GM18873 (cell line): Measurements from ENCODE around the gene SLC34A2.
"Not testable (repeated sequence)": the region's sequence is repeated elsewhere in the genome, so short reads cannot be mapped to it uniquely, and the experiment has no call there.

ENCODE experiments used
- ATAC-seq: cut with Tn5 transposase; IDR thresholded peaks from one replicate; pipeline ENCODE4 v1.9.1; 2021; ENCODE audit warnings: mild to moderate bottlenecking, moderate library complexity, moderate number of reproducible peaks; ENCODE audit not compliant: unreplicated experiment, low FRiP score

Gene SLC34A2

GRCh38 chr4:25658357-25658771 lies 2.7 kb downstream of the SLC34A2 start:
- no peak for ATAC-seq

DNA sequence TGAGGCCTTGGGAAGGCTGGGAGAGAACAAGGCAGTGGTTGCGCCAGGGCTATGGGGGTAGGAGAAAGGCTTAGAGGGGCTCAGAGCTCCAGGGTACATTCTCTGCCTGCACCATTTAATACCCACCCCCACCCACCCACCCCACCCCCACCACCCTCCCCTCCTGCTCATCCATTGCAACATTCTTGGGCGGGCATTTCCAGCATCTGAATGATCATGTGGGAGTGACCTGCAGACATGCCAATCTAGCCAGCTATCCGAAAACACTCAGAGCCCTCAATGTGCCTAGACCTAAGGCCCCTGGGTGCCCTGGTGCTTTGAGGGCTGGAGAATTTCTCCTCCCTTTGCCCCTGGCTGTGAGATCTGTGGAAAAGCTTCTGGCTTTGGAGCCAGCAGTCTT lies 3.1 kb downstream of the SLC34A2 start:
- ATAC-seq, result no peak

GRCh38 chr4:25661441-25661840 lies 5.8 kb downstream of the SLC34A2 start:
- not testable (repeated sequence) for ATAC-seq

GRCh38 chr4:25662306-25662705 lies 6.7 kb downstream of the SLC34A2 start:
- ATAC-seq, result no peak

GRCh38 chr4:25663781-25664180 lies 8.1 kb downstream of the SLC34A2 start:
- no peak for ATAC-seq

- no peak for ATAC-seq
Measured at GRCh38 chr4:25666031-25666630, 10.5 kb downstream of the SLC34A2 start.

GRCh38 chr4:25667931-25668557 lies 12.4 kb downstream of the SLC34A2 start:
- no peak for ATAC-seq

DNA sequence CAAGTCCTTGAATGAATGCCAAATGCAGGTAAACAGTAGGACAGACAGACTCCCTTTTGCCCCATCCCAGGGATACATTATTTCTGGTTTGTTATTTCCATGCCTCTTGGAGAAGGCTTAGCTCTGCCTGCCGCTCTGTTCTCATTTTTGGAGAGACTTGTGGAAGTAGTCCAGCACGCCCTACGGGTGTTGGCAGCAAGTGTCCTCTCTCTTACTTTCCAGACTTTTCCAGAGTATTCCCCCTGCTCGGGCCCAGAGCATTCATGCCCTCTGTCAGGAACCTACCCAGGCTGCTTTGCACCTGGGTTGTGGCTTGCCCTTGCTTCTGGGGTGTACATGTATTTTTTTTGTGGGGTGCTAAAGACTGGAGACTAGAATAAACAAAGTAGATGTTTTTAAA lies 15.3 kb downstream of the SLC34A2 start:
- no peak for ATAC-seq

DNA sequence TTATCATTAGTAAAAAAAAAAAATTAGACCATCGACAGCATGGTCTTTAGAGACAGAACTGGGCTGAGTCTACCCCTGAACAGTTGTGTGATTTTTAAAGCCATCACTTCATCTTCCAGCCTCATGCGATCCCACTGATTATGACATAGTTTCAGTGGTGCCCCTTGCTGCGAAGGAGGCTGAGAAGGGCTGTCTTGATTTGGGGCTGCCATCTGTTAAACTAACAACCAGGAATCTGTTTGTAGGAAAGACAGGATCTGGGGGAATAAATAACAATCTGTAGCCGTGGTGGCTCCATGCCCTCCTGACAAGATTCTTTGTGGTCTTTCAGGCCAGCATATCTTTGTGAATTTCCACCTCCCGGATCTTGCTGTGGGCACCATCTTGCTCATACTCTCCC lies 17.1 kb downstream of the SLC34A2 start:
- ATAC-seq, result no peak

DNA sequence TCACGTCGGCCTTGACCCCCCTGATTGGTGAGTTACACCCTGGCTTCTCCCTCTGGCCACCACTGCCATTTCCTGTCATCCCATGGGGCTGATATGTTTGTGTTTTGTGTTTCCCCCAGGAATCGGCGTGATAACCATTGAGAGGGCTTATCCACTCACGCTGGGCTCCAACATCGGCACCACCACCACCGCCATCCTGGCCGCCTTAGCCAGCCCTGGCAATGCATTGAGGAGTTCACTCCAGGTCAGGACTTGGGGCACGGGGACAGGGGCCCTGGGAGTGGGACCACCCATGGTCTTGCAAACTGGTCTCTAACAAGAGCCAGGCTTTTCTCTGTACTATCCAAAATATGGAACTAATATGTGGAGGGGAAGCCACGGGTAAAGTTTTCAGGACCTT lies 18.7 kb downstream of the SLC34A2 start:
- ATAC-seq, result no peak

DNA sequence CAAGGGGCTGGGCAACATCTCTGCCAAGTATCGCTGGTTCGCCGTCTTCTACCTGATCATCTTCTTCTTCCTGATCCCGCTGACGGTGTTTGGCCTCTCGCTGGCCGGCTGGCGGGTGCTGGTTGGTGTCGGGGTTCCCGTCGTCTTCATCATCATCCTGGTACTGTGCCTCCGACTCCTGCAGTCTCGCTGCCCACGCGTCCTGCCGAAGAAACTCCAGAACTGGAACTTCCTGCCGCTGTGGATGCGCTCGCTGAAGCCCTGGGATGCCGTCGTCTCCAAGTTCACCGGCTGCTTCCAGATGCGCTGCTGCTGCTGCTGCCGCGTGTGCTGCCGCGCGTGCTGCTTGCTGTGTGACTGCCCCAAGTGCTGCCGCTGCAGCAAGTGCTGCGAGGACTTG lies 20.6 kb downstream of the SLC34A2 start:
- ATAC-seq, result no peak

- no peak for ATAC-seq
Measured at GRCh38 chr4:25677157-25677556, 21.5 kb downstream of the SLC34A2 start.

DNA sequence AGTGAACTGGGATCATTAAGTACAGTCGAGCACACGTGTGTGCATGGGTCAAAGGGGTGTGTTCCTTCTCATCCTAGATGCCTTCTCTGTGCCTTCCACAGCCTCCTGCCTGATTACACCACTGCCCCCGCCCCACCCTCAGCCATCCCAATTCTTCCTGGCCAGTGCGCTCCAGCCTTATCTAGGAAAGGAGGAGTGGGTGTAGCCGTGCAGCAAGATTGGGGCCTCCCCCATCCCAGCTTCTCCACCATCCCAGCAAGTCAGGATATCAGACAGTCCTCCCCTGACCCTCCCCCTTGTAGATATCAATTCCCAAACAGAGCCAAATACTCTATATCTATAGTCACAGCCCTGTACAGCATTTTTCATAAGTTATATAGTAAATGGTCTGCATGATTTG lies 22.3 kb downstream of the SLC34A2 start:
- ATAC-seq, result no peak

DNA sequence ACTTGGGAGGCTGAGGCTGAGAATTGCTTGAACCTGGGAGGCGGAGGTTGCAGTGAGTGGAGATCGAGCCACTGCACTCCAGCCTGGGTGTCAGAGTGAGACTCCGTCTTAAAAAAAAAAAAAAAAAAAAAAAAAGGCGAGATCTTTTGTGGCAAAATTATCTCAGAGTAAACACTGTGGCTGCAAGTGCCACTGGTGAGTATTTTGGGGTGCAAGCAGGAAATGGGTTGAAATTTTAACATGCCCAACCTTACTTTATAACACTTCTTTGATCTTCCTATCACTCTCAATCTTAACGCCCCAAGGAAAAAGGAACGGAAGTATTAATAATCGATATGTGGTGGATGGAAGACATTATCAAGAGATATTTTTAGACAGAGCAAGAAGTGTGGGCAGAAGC lies 32.1 kb downstream of the SLC34A2 start:
- no peak for ATAC-seq

DNA sequence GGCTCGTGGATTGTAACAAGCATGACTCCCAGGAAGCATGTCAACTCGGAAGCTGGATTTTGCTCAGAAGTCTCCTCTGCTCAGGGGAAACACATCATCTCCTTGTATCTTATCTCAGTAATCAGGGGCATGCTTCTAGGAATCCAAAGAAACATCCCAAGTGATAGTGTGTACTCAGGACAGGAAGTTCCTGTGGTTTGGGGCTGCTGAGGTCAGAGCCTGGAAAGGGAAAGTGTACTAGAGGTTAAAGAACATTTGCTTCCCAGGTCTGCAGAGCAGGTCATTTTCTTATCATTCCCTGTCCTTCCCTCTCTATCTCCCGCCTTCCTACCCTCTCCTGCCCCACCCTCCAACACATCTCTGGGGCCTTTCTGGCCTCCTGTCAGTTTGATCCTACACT lies 38.8 kb downstream of the SLC34A2 start:
- ATAC-seq, result no peak

DNA sequence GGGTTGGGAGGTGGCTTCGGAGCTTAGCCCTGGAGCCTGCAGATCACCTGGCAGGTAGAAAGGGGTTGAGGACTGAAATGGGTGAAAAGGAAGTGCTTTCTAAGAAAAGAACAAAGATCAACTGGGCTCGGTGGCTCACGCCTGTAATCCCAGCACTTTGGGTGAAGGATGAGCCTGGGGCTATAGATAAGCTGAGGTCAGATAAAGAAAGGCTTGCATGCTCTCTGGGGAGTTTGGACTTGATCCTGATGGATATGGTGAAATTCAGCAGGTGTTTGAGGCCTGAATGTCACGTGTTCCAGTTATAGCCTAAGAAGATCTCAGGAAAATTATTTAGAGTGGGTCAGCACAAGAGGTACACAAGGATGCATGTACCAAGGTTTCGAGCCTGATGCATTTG lies 40.8 kb downstream of the SLC34A2 start:
- ATAC-seq, result no peak

- ATAC-seq, result no peak
Measured at GRCh38 chr4:25697516-25697915, 41.9 kb downstream of the SLC34A2 start.

- ATAC-seq, result no peak
Measured at GRCh38 chr4:25700661-25701060, 45.0 kb downstream of the SLC34A2 start.

- ATAC-seq, result no peak
Measured at GRCh38 chr4:25702848-25703247, 47.2 kb downstream of the SLC34A2 start.

- no peak for ATAC-seq
Measured at GRCh38 chr4:25703731-25704388, 48.2 kb downstream of the SLC34A2 start.

- ATAC-seq, result no peak
Measured at GRCh38 chr4:25704516-25704915, 48.9 kb downstream of the SLC34A2 start.

DNA sequence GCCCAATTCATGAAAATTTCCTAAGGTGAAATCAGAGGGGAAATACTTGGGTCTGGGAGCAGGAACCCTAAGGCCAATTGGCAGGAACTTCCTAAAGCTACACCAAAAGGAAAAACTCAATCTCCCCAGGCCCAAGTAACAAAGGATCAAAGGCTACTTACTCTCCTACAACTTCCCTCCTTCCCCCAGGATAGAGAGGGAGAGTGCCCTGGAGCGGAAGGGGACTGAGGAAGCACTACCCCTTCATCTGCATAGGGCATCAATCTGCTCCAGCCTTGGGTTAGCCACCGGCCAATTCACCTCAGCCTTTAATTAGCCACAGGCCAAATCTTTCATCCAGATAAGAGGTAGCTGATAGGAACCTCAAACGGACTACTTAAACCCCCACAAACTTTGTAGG lies 55.0 kb downstream of the SLC34A2 start:
- ATAC-seq, result no peak
